Measurements from ENCODE around the gene YWHAQ.
"Not testable (repeated sequence)": the region's sequence is repeated elsewhere in the genome, so short reads cannot be mapped to it uniquely, and the experiment has no call there.

YWHAQ gene

DNA sequence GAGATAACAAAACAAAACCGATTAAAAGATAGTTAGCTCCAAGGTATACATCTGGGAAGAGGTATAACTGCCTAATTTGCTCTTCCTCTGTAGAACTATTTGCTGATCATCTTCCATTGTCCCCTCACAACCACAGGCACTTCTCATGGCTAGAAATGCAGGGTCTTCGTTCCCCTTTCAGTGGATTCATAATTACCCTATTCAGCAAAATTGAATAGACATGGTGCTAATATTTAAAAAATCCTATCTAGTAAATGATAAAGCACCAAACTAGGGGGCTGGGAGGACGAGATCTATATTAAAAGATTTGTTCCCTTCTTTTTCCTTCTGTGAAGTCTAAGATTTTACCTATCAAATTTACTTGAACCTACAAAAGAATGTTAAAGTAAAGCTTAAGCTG is 44.3 kb downstream of the YWHAQ start:
- no peak for DNase-seq

DNA sequence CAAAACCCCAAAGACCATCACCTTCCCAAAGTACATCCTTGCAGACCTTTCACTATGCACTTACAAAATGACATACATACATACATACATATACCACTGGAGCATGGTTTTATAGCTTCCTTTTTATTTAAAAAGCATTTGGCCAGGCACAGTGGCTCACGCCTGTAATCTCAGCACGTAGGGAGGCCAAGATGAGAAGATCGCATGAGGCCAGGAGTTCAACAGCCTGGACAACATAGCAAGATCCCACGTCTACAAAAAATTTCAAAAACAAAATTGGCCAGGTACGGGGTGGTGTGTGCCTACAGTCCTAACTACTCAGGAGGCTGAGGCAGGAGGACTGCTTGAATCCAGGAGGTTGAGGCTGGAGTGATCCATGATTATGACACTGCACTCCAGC is 45.3 kb downstream of the YWHAQ start:
- DNase-seq = no peak

DNA sequence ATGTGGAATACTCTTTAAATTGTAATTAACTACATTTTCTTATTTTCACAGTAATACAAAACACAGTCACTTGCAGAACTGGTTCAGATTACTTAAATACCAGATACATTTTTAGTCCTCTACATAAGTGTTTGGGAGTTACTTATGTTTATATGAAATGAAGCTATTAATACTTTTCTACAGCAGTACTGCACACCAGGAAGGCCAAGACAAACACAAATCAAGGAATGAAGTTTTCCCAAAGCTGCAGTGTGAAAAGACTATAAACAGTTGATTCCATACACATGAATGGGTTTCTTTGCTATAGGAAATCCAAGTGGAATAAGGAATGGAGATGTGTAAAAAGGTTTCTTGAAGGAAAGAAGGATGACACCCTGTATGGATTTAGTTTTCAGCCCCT is 45.9 kb downstream of the YWHAQ start:
- DNase-seq = not testable (repeated sequence)

GRCh38 chr2:9582624-9583023 is 48.2 kb downstream of the YWHAQ start:
- DNase-seq = no peak

DNA sequence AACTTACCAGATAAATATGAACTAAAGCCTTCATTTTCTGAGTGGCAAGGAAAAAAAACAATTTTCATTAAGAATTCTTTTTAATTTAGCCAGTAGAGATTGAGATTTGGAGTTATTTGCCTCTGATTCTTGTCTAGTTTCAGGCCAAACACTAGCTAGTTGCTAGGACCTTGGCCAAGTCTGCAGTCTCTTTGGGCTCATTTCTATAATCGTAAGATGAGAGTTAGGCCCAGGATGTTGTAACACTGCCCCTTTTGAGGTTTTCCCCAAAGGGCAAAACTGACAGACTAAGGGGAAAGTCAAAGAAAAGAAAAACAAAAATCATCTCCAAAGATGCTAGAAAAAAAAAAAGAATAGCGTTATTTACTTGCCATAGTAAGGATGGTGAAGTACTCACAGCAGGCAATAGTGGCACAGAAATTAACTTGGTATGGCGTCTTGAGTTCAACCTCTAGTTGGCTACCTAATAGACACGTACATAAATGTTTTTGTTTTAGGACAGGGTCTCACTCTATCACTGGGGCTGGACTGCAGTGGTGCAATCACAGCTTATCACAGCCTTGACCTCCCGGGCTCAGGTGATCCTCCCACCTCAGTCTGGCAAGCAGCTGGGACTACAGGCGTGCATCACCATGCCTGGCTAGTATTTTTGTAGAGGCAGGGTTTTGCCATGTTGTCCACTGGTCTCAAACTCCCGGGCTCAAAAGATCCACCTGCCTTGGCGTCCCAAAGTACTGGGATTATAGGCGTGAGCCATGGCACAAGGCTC is 52.1 kb downstream of the YWHAQ start:
- no peak for DNase-seq

DNA sequence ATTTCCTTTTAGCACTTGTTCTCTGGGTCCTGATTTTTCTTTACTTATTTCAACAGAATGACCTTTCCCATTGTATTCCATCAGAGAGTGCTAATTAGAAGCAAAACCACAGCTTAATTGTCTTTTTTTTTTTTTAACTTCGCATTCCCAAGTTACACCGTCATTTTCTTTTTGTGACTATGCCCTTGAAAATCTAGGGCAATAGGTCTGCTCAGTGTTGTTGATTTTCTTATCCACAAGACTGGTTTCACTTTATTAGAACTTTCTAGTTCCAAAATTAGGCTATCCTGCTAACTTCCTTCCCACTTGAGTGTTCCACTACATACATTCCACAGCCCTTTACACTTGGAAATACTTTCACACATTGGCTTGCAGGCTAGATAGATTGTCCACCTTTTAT is 56.5 kb downstream of the YWHAQ start:
- DNase-seq = no peak

GRCh38 chr2:9573840-9574239 is 57.0 kb downstream of the YWHAQ start:
- DNase-seq = no peak

GRCh38 chr2:9573013-9573720 is 57.6 kb downstream of the YWHAQ start:
- DNase-seq = no peak

DNA sequence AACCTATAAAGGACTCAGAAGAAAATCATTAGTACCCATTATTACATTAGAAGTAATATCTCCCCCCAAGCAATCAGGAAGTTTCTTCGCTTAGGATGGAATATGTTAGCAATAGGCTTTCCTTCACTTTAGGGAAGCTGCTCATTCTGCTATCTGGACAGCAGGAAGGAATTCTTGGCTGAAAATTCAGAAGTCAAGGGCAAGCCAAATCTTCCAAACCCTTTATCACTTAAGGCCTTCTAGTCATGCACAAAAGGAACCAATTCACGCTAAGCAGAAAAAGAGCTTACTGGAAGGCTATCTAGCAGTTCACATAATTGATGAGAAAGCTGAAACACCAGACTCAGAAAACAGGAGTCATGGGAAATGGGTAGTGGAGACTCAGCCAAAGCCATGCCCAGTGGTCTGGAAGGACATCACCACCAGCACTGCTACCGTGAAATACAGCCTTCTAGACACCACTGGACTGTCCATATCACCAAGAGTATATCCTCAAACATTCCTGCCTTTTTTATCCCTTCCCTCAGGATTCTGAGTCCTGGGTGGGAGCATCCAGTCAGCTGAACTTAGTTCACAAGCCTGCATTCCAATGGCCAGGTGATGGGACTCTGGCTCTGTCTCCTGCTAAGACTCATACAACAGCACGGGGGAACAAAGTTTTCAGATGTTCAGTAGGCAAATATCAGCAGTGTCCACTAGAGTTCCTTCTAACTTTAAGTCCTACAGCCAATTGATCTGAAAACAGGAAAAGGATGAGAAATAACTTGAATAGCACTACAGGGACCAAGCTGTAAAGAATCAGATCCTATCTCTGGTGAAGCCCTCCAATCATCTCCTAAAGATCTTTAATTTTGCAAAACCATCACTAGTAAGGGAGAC is 60.4 kb downstream of the YWHAQ start:
- DNase-seq = no peak

DNA sequence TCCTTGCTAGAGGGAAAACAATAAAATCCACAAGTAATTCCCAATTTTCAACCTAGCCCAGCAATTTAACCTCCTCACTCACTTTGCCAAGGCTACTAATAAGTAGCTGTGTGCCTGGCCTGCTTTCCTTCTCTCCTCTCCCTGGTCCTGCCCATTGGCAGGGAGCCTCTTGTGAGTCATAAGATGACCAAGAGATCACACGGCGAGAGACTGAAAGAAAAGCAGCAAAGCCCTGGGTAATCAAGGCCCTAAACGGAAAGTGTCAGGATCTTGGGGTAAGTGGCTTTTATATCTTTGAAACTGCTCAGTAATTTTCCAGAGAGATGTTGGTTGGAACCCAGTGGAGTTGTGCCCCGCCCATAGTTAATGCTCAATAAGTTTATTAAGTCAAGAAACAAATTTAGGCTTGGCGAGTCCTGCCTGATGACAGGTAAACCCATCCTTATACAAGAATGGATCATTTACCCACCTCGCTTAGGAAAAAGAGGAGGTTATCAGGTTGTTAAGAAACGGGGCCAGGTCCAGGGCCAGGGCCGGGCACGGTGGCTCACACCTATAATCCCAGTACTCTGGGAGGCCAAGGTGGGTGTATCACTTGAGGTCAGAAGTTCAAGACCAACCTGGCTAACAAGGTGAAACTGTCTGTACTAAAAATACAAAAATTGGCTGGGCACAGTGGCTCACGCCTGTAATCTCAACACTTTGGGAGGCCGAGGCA is 65.2 kb downstream of the YWHAQ start:
- DNase-seq = no peak

GRCh38 chr2:9560628-9561027 is 70.2 kb downstream of the YWHAQ start:
- no peak for DNase-seq

DNA sequence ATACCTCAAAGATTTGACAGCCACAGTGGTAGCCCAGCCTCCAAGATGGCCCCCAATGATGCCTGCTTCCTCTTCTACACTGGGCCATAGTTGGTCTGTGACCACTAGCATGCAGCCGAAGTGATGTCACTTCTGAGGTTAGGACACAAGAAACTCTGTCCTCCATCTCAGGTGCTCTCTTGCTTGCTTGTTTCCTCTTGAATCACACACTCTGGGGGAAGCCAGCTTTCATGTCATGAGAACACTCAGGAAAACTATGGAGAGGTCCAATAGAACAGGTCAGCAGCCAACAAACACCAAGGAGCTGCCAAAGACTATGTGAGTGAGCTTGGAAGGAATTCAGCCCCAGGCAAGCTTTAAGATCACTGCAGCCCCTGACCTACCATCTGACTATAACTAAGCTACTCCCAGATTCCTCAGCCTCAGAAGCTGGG is 71.8 kb downstream of the YWHAQ start:
- no peak for DNase-seq

DNA sequence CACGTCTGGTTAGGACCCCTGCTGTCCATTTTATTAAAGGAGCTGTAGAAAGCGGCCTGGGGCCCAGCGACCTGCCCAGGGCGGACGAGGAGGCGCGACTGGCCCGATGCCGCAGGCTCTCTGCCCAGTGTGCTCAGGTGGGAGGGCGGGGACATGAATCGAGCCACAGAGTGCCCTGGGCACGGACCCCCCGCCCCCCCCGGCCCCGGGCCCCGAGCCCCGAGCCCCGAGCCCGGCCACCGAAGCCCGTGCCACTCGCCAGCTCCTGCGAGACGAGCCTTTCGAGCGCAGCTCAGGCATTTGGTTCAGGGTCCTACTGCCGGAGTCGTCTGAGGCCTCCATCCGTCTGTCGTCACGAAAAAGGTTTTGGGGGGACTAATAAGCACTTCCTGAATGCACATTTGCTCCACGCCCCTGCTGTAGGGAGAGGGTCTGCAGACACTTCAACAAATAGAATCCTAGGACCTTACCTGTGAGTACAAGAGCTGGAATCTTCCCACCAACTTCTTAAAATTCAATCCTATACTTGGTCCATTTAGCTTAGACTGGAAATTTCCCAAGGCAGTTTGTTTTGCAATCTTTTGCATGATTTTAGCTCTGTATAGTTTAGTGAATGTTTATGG is 74.6 kb downstream of the YWHAQ start:
- DNase-seq = no peak

- peak; percentile 96 for DNase-seq
Observed at GRCh38 chr2:9555297-9556120, 75.3 kb downstream of the YWHAQ start, which contains the start of gene ADAM17. Gene ADAM17, minus strand, starts transcription at chr2:9555830. Its CDS starts 225 bp downstream, at chr2:9555605.

DNA sequence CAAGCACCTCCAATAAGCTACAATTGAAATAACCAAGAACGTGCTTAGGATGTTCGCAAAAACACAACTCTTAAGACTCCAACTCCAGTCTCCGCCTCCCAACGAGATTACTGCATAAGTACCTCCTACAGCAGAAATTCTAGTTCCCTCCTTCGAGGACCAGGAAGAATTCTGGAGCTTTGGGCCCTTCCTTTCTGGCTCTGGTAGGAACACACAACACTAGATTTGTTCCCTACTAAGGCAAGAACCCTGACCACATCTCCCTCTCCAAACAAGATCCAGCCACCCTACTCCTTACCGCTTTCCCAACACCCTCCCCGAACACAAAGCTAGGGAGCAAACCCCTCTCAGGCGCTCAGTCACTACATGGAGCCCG is 75.9 kb downstream of the YWHAQ start:
- DNase-seq = peak; percentile 32

DNA sequence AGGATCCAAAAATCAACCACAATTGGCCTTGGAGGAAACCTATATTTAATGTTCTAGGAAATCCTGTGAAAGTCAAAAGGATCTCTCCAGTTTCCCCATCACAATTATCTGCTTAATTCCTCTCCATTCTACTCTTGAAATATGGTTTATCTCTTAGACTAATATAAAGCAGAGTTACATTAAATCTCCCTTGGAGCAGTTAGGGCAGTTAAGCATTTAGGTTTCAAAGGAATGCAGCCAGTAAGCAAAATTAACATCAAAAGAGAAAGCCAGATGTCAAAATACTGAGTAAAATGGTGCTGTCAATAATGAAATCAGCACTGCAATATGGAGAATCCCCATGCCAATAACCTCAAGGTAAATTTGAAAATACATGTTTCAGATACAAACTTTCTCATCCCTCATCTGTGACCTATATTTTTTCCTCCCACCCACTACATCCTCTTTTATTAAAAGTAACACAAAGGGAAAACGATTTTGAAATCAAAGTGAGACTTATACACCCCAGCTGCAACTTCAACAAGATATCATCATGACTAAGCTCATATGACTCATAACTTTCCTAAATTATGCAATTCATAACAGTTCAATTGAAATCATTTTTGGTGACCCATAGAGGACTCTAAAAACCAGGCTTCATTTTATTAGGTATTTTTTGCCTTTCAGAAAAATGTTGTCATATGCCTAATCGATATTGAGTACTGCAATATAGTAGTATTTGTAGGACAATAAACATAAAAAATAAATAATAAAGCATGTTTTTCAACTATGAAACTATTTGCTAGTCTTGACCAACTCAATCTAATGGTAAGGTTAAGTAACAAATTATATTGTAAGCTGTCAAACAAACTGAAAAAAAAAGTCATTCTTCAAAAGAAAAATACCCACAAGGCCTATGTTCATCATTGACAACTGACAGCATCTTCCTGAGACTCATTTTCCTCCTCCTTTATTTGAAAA is 78.3 kb downstream of the YWHAQ start:
- DNase-seq = no peak

DNA sequence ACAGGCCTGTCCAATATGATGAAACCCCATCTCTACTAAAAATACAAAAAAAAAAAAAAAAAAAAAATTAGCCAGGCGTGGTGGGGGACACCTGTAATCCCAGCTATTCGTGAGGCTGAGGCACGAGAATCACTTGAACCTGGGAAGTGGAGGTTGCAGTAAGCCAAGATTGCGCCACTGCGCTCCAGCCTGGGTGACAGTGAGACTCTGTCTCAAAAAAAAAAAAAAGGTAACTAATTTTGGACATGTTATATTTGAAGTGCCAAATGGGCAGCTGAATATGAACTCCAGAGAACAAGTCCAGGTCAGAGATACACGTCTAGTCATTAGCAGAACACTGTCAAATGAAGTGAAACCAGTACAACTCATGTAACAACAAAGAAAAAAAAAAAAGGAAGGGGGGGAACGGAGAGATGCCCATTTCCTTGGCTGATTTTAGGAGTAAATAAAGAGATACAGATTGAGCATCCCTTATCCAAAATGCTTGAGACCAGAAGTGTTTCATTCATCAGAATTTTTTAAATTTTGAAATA is 79.9 kb downstream of the YWHAQ start:
- not testable (repeated sequence) for DNase-seq

DNA sequence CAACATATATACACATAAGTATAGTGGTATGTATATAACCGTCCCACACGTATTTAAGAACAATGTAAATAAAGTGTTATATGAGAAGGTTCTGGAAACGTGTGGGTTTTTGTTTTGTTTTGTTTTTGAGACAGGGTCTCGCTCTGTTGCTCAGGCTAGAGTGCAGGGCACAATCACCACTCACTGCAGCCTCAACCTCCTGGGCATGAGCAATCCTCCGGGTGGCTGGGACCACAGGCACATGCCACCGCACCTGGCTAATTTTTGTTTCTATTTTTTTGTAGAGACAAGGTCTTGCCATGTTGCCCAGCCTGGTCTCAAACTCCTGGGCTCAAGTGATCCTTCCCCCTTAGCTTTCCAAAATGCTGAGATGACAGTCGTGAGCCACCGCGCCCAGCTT is 81.4 kb downstream of the YWHAQ start:
- DNase-seq = no peak

DNA sequence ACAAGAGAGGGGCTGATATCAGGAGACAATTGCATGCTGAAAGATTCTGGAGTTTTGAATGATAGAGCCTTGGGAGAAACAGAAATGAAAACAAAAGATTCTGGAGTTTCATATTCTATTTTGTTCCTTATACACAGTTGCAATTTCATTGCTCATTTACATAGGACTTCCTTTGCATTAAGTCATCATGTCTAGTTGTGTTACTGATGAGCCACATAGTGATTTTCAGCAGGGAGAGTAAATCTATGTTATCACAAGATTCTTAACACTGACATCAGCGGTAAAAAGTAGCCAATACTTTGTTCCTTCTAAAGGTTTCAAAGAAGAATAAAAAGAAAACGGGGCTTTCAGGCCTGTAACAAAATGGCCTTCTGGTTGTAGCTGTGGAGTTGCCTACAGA is 82.3 kb downstream of the YWHAQ start:
- no peak for DNase-seq
